ENCODE measurements around the gene MAGI1. TPM values are rescaled to one million over a fixed set of nuclear protein-coding genes. Genes with fewer than 3 reads are reported as not detected.
A peak's percentile ranks its signal among the peaks of the same experiment; 100 is the strongest.
"Not testable (repeated sequence)": the region's sequence is repeated elsewhere in the genome, so short reads cannot be mapped to it uniquely, and the experiment has no call there.

The MAGI1 gene
- total RNA-seq, 1 donor from 2014 or later: 47.1 TPM

GRCh38 chr3:65894679-65895453, 143.9 kb downstream of the MAGI1 start:
- Histone ChIP-seq H3K36me3 (no peaks in the 10 kb centered on the region), H3K27ac (no peak overlapping the region), H3K4me1 (no peaks in the 10 kb centered on the region), H3K27me3 (no peaks in the 10 kb centered on the region), H3K4me3 (no peak overlapping the region), H3K9me3 (no peaks in the 10 kb centered on the region)
- TF ChIP-seq POLR2AphosphoS5 (IDR thresholded peaks at IDR 0.05; ENCODE audit: insufficient read depth in 1 of 2, low read depth in 1 of 2) (peak in 1 of 2 donors; percentile 32), POLR2A (IDR thresholded peaks at IDR 0.05) (no peak)
- intact Hi-C loops (cut with DNase I): no loop called here
- DNase-seq (ENCODE audit: extremely low spot score in 2 of 2): no peak

GRCh38 chr3:65894126-65894525, 144.6 kb downstream of the MAGI1 start:
- Histone ChIP-seq H3K27me3 (no peaks in the 10 kb centered on the region), H3K36me3 (no peaks in the 10 kb centered on the region), H3K27ac (no peak overlapping the region), H3K9me3 (no peaks in the 10 kb centered on the region), H3K4me1 (peaks cover 6% of the 10 kb centered on the region), H3K4me3 (no peak overlapping the region)
- TF ChIP-seq POLR2A (IDR thresholded peaks at IDR 0.05) (no peak), CTCF (IDR thresholded peaks at IDR 0.05) (no peak), POLR2AphosphoS5 (IDR thresholded peaks at IDR 0.05; ENCODE audit: insufficient read depth in 1 of 2, low read depth in 1 of 2) (no peak)
- no peak for DNase-seq (ENCODE audit: extremely low spot score in 2 of 2)
- intact Hi-C loops (cut with DNase I): no loop called here

GRCh38 chr3:65893631-65894030, 145.1 kb downstream of the MAGI1 start:
- DNase-seq (ENCODE audit: extremely low spot score in 2 of 2): no peak
- TF ChIP-seq POLR2A (IDR thresholded peaks at IDR 0.05) (no peak), CTCF (IDR thresholded peaks at IDR 0.05) (no peak), POLR2AphosphoS5 (IDR thresholded peaks at IDR 0.05; ENCODE audit: insufficient read depth in 1 of 2, low read depth in 1 of 2) (no peak)
- H3K4me3 ChIP-seq: no peak overlapping the region
- peaks cover 8% of the 10 kb centered on the region for H3K4me1 ChIP-seq
- no peaks in the 10 kb centered on the region for H3K27me3 ChIP-seq
- intact Hi-C loops (cut with DNase I): no loop called here
- no peak overlapping the region for H3K27ac ChIP-seq
- H3K9me3 ChIP-seq: no peaks in the 10 kb centered on the region
- H3K36me3 ChIP-seq: no peaks in the 10 kb centered on the region

GRCh38 chr3:65891477-65891876, 147.2 kb downstream of the MAGI1 start:
- H3K27ac ChIP-seq; DNase-seq (ENCODE audit: extremely low spot score in 2 of 2); intact Hi-C loops (cut with DNase I); H3K36me3 ChIP-seq; H3K4me1 ChIP-seq; H3K9me3 ChIP-seq; H3K27me3 ChIP-seq; H3K4me3 ChIP-seq: not testable (repeated sequence)

GRCh38 chr3:65890328-65890727, 148.4 kb downstream of the MAGI1 start:
- no peak for TF ChIP-seq POLR2AphosphoS5 (IDR thresholded peaks at IDR 0.05; ENCODE audit: insufficient read depth in 1 of 2, low read depth in 1 of 2)
- no peak for TF ChIP-seq CTCF (IDR thresholded peaks at IDR 0.05)
- TF ChIP-seq POLR2A (IDR thresholded peaks at IDR 0.05): no peak
- DNase-seq (ENCODE audit: extremely low spot score in 2 of 2): no peak
- Histone ChIP-seq H3K4me3 (no peak overlapping the region), H3K4me1 (peaks cover 8% of the 10 kb centered on the region), H3K36me3 (no peaks in the 10 kb centered on the region), H3K27ac (no peak overlapping the region), H3K27me3 (no peaks in the 10 kb centered on the region), H3K9me3 (no peaks in the 10 kb centered on the region)
- intact Hi-C loops (cut with DNase I): no loop called here

GRCh38 chr3:65889707-65890099, 149.0 kb downstream of the MAGI1 start:
- intact Hi-C loops (cut with DNase I): no loop called here
- H3K4me3 ChIP-seq: no peak overlapping the region
- no peak for DNase-seq (ENCODE audit: extremely low spot score in 2 of 2)
- no peaks in the 10 kb centered on the region for H3K36me3 ChIP-seq
- no peak overlapping the region for H3K27ac ChIP-seq
- H3K4me1 ChIP-seq: peaks cover 8% of the 10 kb centered on the region
- H3K9me3 ChIP-seq: no peaks in the 10 kb centered on the region
- H3K27me3 ChIP-seq: no peaks in the 10 kb centered on the region
- TF ChIP-seq POLR2AphosphoS5 (IDR thresholded peaks at IDR 0.05; ENCODE audit: insufficient read depth in 1 of 2, low read depth in 1 of 2) (no peak), CTCF (IDR thresholded peaks at IDR 0.05) (no peak), POLR2A (IDR thresholded peaks at IDR 0.05) (no peak)

Data from vagina (tissue), 2 donors.